Astrocyte of the cerebellum (primary cell): ENCODE measurements around the gene SGCE.

ENCODE experiments used
- DNase-seq: peaks from one replicate; pipeline ENCODE4 v3.0.0-alpha.2; 2011; ENCODE audit warnings: low read depth
- H3K4me3 ChIP-seq: 2 replicates; pipeline ENCODE4 v1.5.1; 2011; ENCODE audit warnings: mild to moderate bottlenecking, low read depth, low read length, moderate library complexity
- CTCF ChIP-seq: IDR thresholded peaks from 2 replicates; pipeline ENCODE4 v1.5.1; 2012; ENCODE audit warnings: low read length, low read depth, moderate library complexity, mild to moderate bottlenecking; ENCODE audit errors: missing control alignments
- in situ Hi-C: cut with HindIII; loops from 2 replicates; pipeline ENCODE4 v1.10.0; 2017; ENCODE audit warnings: low sequenced_read_pairs

The SGCE gene

GRCh38 chr7:94687810-94688209, 31.9 kb upstream of the SGCE start:
- in situ Hi-C loops: no loop called here
- TF ChIP-seq CTCF: no peak
- DNase-seq: no peak
- no peak overlapping the region for H3K4me3 ChIP-seq

- no peak overlapping the region for H3K4me3 ChIP-seq
- no peak for DNase-seq
- no peak for TF ChIP-seq CTCF
- in situ Hi-C loops: no loop called here
Measured at GRCh38 chr7:94687076-94687475, 31.1 kb upstream of the SGCE start.

DNA sequence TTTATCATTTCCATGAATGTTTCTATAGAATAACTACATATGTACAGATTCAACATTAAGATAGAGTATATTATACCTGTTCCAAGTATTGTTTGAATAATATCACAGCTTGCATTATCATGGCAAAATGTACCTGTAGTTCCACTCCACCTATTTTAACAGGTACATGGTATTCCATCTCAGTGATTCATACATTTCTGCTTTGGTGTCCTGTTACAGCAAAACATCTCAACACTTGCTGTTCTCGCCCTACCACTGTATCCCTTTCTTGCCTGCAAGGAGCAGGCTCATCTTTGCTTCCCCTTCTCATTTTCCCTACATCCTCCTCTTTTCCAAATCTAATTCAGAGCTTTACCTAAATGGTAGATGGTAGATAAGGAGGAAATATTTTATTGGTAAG, 27.1 kb upstream of the SGCE start:
- in situ Hi-C loops: no loop called here
- no peak for DNase-seq
- no peak for TF ChIP-seq CTCF
- no peak overlapping the region for H3K4me3 ChIP-seq

DNA sequence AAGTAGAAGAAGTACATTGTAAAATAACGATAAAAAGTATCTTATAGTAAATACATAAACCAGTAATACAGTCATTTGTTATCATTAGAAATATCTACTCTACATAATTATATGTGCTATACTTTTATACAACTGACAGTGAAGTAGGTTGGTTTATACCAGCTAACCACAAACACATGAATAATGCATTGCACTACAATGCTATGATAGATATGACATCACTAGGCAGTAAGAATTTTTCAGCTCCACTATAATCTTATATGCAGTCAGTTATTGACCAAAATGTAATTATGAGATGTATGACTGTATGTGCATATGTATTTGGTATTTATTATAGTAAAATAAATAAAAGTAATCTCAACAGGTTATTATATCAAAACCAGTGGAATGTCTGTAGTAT, 23.4 kb upstream of the SGCE start:
- in situ Hi-C loops: no loop called here
- DNase-seq: no peak
- no peak for TF ChIP-seq CTCF
- no peak overlapping the region for H3K4me3 ChIP-seq

DNA sequence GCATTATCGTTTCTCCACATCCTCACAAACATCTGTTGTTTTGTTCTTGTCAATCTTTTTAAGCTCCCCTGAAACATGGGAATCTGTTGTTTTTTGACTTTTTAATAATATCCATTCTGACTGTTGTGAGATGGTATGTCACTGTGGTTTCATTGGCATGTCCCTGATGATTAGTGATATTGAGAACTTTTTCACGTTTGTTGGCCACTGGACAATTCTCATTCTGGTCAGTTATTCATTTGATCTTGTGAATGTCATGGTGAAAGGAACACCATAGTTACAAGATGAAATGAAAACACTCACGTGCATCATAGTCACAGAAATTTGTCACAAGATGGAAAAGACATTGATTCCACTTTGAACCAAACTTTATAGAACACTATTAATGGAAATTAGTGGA, 20.5 kb upstream of the SGCE start:
- no peak for TF ChIP-seq CTCF
- no peak for DNase-seq
- no peak overlapping the region for H3K4me3 ChIP-seq
- in situ Hi-C loops: no loop called here

DNA sequence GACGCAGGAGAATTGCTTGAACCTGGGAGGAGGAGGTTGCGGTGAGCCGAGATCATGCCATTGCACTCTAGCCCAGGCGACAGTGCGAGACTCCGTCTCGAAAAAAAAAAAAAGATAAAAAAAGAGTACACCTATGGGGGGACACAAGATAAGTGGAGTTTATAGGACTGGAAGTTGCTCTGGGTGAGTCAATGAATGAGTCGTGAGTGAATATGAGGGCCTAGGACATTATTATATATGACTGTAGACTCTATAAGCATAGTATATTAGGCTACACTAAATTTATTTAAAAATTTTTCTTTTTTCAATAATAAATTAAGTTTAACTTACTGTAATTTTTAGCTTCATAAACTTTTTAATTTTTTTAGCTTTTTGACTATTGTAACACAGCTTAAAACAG, 19.4 kb upstream of the SGCE start:
- H3K4me3 ChIP-seq: no peak overlapping the region
- no peak for TF ChIP-seq CTCF
- in situ Hi-C loops: no loop called here
- no peak for DNase-seq
